ENCODE data around the gene SLC32A1.

SLC32A1 gene

GRCh38 chr20:38725931-38726803 lies 1.9 kb downstream of the SLC32A1 start:
- peak in 1 of 2 experiments; percentile 54 for DNase-seq (ENCODE audit: low read depth in 2 of 2)

- DNase-seq (ENCODE audit: low read depth in 2 of 2) = peak in 1 of 2 experiments; percentile 74
Measured at GRCh38 chr20:38726804-38727606, 2.7 kb downstream of the SLC32A1 start.

DNA sequence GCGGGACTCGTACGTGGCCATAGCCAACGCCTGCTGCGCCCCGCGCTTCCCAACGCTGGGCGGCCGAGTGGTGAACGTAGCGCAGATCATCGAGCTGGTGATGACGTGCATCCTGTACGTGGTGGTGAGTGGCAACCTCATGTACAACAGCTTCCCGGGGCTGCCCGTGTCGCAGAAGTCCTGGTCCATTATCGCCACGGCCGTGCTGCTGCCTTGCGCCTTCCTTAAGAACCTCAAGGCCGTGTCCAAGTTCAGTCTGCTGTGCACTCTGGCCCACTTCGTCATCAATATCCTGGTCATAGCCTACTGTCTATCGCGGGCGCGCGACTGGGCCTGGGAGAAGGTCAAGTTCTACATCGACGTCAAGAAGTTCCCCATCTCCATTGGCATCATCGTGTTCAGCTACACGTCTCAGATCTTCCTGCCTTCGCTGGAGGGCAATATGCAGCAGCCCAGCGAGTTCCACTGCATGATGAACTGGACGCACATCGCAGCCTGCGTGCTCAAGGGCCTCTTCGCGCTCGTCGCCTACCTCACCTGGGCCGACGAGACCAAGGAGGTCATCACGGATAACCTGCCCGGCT lies 3.4 kb downstream of the SLC32A1 start:
- DNase-seq (ENCODE audit: low read depth in 2 of 2) = no peak

DNA sequence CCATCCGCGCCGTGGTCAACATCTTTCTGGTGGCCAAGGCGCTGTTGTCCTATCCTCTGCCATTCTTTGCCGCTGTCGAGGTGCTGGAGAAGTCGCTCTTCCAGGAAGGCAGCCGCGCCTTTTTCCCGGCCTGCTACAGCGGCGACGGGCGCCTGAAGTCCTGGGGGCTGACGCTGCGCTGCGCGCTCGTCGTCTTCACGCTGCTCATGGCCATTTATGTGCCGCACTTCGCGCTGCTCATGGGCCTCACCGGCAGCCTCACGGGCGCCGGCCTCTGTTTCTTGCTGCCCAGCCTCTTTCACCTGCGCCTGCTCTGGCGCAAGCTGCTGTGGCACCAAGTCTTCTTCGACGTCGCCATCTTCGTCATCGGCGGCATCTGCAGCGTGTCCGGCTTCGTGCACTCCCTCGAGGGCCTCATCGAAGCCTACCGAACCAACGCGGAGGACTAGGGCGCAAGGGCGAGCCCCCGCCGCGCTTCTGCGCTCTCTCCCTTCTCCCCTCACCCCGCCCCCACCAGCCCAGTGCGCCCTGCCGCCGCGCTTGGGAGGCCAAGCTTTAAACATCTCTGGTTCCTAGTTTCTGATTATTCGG lies 4.0 kb downstream of the SLC32A1 start:
- DNase-seq (ENCODE audit: low read depth in 2 of 2) = no peak

- no peak for DNase-seq (ENCODE audit: low read depth in 2 of 2)
Measured at GRCh38 chr20:38728911-38729642, 4.8 kb downstream of the SLC32A1 start.

GRCh38 chr20:38729767-38730166 lies 5.5 kb downstream of the SLC32A1 start:
- no peak for DNase-seq (ENCODE audit: low read depth in 2 of 2)

DNA sequence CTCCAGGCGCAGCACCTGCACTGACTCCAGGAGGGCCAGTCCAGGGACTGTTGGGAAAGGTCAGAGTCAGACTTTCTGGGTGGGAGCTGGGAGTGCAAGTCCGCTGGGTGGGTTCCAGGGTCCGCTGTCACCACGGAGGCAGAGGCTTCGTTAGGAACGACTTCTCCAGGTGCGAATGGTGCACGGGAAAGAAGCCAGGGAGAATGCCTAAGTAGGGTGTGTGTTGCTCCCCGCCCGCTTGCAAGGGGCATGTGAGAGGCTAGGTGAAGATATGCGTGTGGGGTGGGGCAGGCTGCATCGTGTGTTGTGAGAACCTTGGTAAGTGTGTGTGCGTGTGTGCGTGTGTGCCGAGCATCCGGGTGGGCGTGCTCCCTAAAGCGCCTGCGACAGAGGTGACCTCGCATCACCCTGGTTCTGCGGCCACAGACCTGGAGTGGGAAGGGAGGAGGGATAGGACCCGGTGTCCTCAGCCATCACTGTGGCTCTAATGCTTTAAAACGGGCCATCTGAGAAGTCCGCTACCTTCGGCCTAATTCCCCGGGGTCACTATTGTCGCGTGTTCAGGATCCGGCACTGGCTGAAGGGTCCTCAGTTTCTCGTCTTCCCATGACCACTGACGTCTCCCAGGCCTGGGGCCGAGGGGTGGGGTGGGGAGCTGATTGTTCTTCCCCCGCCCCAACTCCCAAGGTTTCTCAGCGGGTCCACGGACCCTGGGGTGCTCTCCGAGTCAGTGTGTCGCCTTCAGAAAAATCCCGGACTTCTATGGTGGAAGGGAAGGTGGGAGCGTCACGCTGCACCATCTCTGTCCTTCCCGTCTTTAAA lies 6.1 kb downstream of the SLC32A1 start:
- DNase-seq (ENCODE audit: low read depth in 2 of 2) = no peak

DNA sequence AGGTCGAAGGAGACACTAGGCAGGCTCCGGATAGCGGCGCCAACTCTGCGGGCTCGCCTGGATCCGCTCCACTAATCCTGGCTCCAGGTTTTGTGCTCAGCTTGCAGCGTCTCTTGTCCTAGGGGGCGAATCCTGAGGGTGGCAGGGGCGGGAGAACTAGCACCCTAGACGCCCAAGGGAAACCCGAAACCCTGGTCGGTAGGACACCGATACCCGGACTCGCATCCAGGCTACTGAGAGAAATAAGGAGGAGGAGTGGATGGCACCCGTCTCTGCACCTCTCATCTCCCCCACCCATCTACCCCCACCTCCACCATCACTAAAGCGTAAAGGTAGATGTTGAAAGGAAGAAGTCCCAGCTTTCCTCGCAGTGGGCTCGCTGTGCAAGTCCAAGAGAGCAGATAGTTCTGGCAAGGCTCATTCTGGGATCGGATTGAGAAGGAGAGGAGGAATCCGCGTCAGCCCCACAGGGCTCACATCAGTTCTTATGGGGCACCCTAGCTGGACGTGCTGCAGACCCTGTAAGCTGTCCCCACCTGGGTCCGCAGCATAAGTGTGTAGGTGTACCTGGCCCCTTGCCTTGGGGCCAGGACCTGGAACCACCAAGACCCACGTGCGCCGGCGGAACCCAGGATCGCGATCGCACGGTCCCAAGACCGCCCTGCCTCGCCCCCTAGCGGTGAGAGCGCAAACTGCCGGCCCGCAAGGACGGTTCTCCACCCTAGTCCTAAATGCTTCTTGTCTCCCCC lies 6.9 kb downstream of the SLC32A1 start:
- peak; percentile 65 to 82 for DNase-seq (ENCODE audit: low read depth in 2 of 2)

DNA sequence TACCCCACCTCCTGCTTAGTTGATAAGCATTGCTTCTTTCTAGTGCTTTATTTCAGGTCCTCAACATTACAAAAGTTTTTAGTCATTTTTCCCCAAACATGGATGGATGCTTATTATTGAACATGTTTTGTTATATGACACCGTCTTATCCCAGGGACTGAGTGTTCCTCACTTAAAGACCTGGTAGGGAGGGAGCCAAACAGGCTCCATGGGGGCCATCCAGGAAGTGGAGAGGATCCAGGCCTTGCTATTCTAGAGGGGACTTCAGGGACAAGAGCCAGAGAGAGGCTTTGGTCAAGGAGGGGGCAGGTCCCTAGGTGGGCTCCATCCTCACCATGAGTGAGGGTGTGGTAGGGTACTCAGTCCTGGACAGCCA lies 7.4 kb downstream of the SLC32A1 start:
- DNase-seq (ENCODE audit: low read depth in 2 of 2) = no peak

DNA sequence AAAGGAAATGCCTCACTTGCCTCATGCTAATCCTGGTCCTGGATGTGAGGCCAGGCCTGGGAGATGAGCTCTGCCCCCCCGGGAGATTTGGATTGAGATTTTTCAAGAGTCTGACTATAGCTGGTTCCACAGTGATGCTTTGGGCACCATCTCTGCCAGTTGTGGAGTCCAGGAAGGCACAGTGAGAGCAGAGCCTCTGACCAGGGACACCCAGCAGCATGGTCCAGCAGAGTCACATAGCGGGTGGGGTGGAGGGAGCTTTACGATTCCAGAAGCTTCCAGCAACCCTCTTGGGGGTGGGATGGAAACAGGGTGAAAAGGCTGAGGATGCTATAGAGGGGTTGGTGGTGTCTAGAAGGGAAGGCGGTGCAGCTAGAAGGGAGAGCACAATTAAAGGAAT lies 8.7 kb downstream of the SLC32A1 start:
- no peak for DNase-seq (ENCODE audit: low read depth in 2 of 2)

DNA sequence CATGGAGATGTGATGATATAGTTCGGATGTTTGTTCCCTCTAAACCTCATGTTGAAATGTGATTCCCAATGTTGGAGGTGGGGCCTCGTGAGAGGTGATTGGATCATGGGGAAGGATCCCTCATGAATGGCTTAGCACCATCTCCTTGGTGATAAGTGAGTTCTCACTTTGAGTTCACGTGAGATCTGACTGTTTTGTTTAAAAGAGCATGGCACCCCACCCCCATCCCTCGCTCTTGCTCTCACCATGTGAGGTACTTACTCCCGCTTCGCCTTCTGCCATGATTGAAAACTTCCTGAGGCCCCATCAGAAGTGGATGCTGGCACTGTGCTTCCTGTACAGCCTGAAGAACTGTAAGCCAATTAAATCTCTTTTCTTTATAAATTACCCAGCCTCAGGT lies 10.9 kb downstream of the SLC32A1 start:
- no peak for DNase-seq (ENCODE audit: low read depth in 2 of 2)

DNA sequence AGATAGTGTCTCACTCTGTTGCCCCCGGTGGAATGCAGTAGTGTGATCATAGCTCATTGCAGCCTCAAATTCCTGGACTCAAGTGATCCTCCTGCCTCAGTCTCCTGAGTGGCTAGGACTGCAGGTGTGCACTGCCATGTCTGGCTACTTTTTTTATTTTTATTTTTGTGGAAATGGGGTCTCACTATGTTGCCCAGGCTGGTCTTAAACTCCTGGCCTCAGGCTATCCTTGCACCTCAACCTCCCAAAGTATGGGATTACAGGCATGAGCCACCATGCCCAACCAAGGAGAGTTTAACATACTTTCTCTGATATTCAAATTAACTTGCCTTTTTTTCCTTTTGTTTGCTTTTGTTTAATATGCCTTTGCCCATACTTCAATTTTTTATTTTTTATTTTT lies 13.6 kb downstream of the SLC32A1 start:
- DNase-seq (ENCODE audit: low read depth in 2 of 2) = no peak

- no peak for DNase-seq (ENCODE audit: low read depth in 2 of 2)
Measured at GRCh38 chr20:38745757-38746156, 21.5 kb downstream of the SLC32A1 start.

GRCh38 chr20:38747495-38748096 lies 23.3 kb downstream of the SLC32A1 start:
- no peak for DNase-seq (ENCODE audit: low read depth in 2 of 2)

DNA sequence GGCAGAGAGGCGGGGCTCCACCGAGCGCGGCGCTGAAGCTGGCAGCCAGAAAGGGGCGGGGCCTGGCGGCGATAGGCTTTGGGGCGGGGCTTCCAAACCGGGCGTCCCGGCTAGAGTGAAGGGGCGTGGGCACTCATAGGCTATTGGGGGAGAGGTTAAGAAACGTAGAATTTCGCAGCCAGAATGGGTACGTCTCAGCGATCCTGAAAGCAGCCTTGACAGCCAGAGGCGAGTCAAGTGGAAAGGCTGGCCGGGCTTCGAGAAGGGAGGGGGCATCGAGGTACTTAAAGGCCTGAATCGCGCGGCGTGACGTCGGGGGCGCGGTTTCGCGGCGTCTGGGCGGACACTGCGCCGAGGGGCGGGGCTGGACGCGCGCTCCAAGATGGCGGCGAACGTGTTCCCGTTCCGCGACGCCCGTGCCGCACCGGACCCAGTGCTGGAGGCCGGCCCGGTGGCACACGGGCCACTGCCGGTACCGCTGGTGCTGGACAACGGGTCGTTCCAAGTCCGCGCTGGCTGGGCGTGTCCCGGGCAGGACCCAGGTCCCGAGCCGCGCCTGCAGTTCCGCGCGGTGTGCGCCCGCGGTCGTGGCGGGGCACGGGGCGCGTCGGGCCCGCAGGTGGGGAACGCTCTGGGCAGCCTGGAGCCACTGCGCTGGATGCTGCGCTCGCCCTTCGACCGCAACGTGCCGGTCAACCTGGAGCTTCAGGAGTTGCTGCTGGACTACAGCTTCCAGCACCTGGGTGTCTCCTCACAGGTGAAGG lies 24.0 kb downstream of the SLC32A1 start, which contains the start of gene ACTR5:
TSS of gene ACTR5 (plus strand) at position 364 of the 764 bp plus-strand sequence. CDS start at position 383, 19 bp downstream.
- peak; percentile 94 to 97 for DNase-seq (ENCODE audit: low read depth in 2 of 2)

DNA sequence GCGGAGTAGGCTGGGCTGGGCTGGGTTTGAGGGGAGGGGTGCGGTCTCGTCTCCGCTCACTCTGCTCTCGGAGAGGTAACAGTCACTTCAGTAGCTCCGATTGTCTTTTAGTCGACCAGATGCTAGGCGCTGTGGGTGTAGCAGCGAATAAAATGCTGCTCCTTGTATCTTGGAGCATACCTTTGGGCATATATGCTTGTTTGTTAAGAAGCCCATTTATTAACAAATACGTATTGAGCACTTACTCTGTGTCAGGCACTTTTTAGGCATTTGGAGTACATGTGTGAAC lies 24.5 kb downstream of the SLC32A1 start:
- peak; percentile 33 to 42 for DNase-seq (ENCODE audit: low read depth in 2 of 2)

DNA sequence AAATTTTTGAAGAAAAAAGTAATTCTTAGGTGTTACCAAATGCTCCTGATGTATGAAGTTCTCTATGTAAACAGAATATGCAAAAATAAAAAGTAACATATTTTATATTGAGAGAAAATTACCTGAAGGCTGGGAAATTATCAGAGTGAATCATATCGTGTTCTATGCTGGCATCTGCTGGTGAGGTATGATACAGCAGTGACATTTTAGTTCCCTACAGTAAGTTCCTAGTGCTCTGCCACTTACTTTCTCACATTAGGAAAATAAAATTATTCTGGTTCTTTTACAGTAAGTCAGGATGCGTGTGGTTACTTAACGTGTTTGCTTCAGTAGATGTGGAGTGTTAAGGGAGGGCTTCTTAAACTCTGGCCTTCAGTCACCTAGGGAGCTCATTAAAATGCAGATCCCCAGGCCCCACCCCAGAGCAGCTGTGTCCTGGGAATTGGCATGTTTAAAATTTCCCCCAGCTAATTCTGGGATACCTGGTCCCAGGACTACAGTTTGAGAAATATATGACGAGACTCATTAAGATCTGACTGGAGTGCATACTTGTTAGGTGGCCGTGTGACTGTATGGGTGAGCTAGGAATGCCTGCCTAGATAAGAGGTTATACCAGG lies 27.2 kb downstream of the SLC32A1 start:
- DNase-seq (ENCODE audit: low read depth in 2 of 2) = no peak

DNA sequence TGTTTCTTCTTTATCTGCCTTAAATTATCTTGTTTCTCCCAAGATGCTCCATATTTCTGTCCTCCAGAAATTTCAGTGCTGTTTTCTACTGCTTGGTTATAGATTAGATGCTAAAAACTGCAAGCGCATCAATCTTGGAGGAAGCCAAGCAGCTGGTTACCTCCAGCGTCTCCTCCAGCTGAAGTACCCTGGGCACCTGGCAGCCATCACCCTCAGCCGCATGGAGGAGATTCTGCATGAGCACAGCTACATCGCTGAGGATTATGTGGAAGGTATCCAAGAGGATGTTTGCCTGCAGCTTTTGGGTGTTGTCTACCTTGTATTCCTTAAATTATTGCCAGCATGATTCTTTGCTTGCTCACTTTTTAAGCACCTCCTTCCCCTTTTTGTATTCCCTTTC lies 27.7 kb downstream of the SLC32A1 start:
- DNase-seq (ENCODE audit: low read depth in 2 of 2) = no peak

Data from stimulated activated CD4-positive, alpha-beta T cell treated with anti-CD3 and anti-CD28 coated beads, Interleukin-12 subunit alpha, Interleukin-12 subunit beta, amount 100 ng/mL, for 24 hours (primary cell).